Activated naive CD8-positive, alpha-beta T cell treated with anti-CD3 and anti-CD28 coated beads for 36 hours (primary cell): ENCODE results near the gene TMA7. TPM values are rescaled to one million over a fixed set of nuclear protein-coding genes. Genes with fewer than 3 reads are reported as not detected.
A peak's percentile ranks its signal among the peaks of the same experiment; 100 is the strongest.

Source experiments
- DNase-seq: peaks from one replicate; pipeline ENCODE4 v3.0.0; 2021
- H3K27ac Mint-ChIP-seq: one replicate; pipeline ENCODE4 v1.8.0; 2022; ENCODE audit warnings: mild to moderate bottlenecking, moderate library complexity, mixed read lengths
- H3K27me3 Mint-ChIP-seq: one replicate; pipeline ENCODE4 v1.8.0; 2022; ENCODE audit warnings: mild to moderate bottlenecking, mixed read lengths
- H3K36me3 Mint-ChIP-seq: one replicate; pipeline ENCODE4 v1.8.0; 2021; ENCODE audit warnings: mild to moderate bottlenecking, mixed read lengths
- H3K4me1 Mint-ChIP-seq: one replicate; pipeline ENCODE4 v1.8.0; 2021; ENCODE audit warnings: mixed read lengths
- H3K4me3 Mint-ChIP-seq: one replicate; pipeline ENCODE4 v1.8.0; 2022; ENCODE audit warnings: mild to moderate bottlenecking, moderate library complexity, mixed read lengths
- H3K9me3 Mint-ChIP-seq: one replicate; pipeline ENCODE4 v1.8.0; 2022; ENCODE audit warnings: mixed read lengths
- total RNA-seq, 2 experiments: library from RNA; stranded (reverse); gene quantifications; one replicate each; pipeline ENCODE4 v1.2.3, GENCODE V29; 2021

TMA7 gene
- total RNA-seq, 2 experiments from 2014 or later, result 398 to 421 TPM

GRCh38 chr3:48434591-48435222 is 5.3 kb upstream of the TMA7 start:
- Mint-ChIP-seq H3K27me3 (no peaks in the 10 kb centered on the region), H3K9me3 (no peaks in the 10 kb centered on the region), H3K36me3 (peaks cover 14% of the 10 kb centered on the region), H3K4me3 (no peak overlapping the region), H3K4me1 (peaks cover 19% of the 10 kb centered on the region), H3K27ac (no peak overlapping the region)
- DNase-seq, result peak; percentile 16

- H3K27me3 Mint-ChIP-seq, result no peaks in the 10 kb centered on the region
- no peaks in the 10 kb centered on the region for H3K9me3 Mint-ChIP-seq
- H3K4me1 Mint-ChIP-seq, result peaks cover 17% of the 10 kb centered on the region
- peaks cover 19% of the 10 kb centered on the region for H3K36me3 Mint-ChIP-seq
- no peak for DNase-seq
- H3K4me3 Mint-ChIP-seq, result no peak overlapping the region
- H3K27ac Mint-ChIP-seq, result peak overlapping the region; percentile 35
These were observed 4.8 kb upstream of the TMA7 start for GRCh38 chr3:48435223-48435595.

- H3K4me1 Mint-ChIP-seq, result peaks cover 12% of the 10 kb centered on the region
- peak; percentile 81 for DNase-seq
- H3K27ac Mint-ChIP-seq, result no peak overlapping the region
- no peaks in the 10 kb centered on the region for H3K27me3 Mint-ChIP-seq
- peaks cover 20% of the 10 kb centered on the region for H3K36me3 Mint-ChIP-seq
- H3K9me3 Mint-ChIP-seq, result no peaks in the 10 kb centered on the region
- no peak overlapping the region for H3K4me3 Mint-ChIP-seq
These were observed 4.1 kb upstream of the TMA7 start for GRCh38 chr3:48435774-48436476.

GRCh38 chr3:48436477-48436787 is 3.6 kb upstream of the TMA7 start:
- peaks cover 13% of the 10 kb centered on the region for H3K4me1 Mint-ChIP-seq
- DNase-seq, result no peak
- H3K4me3 Mint-ChIP-seq, result no peak overlapping the region
- peaks cover 24% of the 10 kb centered on the region for H3K36me3 Mint-ChIP-seq
- H3K9me3 Mint-ChIP-seq, result no peaks in the 10 kb centered on the region
- no peak overlapping the region for H3K27ac Mint-ChIP-seq
- no peaks in the 10 kb centered on the region for H3K27me3 Mint-ChIP-seq

- H3K27ac Mint-ChIP-seq, result no peak overlapping the region
These were observed 3.2 kb upstream of the TMA7 start for GRCh38 chr3:48436855-48437254.

GRCh38 chr3:48437812-48438211 is 2.2 kb upstream of the TMA7 start:
- Mint-ChIP-seq H3K27me3 (no peaks in the 10 kb centered on the region), H3K27ac (no peak overlapping the region), H3K4me3 (no peak overlapping the region), H3K4me1 (peaks cover 24% of the 10 kb centered on the region), H3K36me3 (peaks cover 32% of the 10 kb centered on the region), H3K9me3 (no peaks in the 10 kb centered on the region)
- no peak for DNase-seq

More at GRCh38 chr3:48436855-48437254, 3.2 kb upstream of the TMA7 start:
- H3K9me3 Mint-ChIP-seq, result no peaks in the 10 kb centered on the region
- DNase-seq, result no peak
- H3K4me1 Mint-ChIP-seq, result peaks cover 17% of the 10 kb centered on the region
- no peak overlapping the region for H3K4me3 Mint-ChIP-seq
- H3K36me3 Mint-ChIP-seq, result peaks cover 26% of the 10 kb centered on the region
- H3K27me3 Mint-ChIP-seq, result no peaks in the 10 kb centered on the region

GRCh38 chr3:48440590-48440958 is 517 bp downstream of the TMA7 start:
- H3K27me3 Mint-ChIP-seq, result no peaks in the 10 kb centered on the region
- peaks cover 39% of the 10 kb centered on the region for H3K36me3 Mint-ChIP-seq
- peak overlapping the region; percentile 96 for H3K27ac Mint-ChIP-seq
- H3K4me3 Mint-ChIP-seq, result peak overlapping the region; percentile 99
- no peaks in the 10 kb centered on the region for H3K9me3 Mint-ChIP-seq
- DNase-seq, result no peak
- H3K4me1 Mint-ChIP-seq, result peaks cover 27% of the 10 kb centered on the region

- Mint-ChIP-seq H3K27ac (peak overlapping the region; percentile 96), H3K4me3 (peak overlapping the region; percentile 99), H3K27me3 (no peaks in the 10 kb centered on the region), H3K36me3 (peaks cover 43% of the 10 kb centered on the region), H3K9me3 (no peaks in the 10 kb centered on the region), H3K4me1 (peaks cover 34% of the 10 kb centered on the region)
- DNase-seq, result no peak
These were observed 1.9 kb downstream of the TMA7 start for GRCh38 chr3:48441940-48442339.

- no peaks in the 10 kb centered on the region for H3K27me3 Mint-ChIP-seq
- peaks cover 43% of the 10 kb centered on the region for H3K36me3 Mint-ChIP-seq
- DNase-seq, result no peak
- H3K4me3 Mint-ChIP-seq, result peak overlapping the region; percentile 88
- H3K4me1 Mint-ChIP-seq, result peaks cover 41% of the 10 kb centered on the region
- H3K9me3 Mint-ChIP-seq, result no peaks in the 10 kb centered on the region
- peak overlapping the region; percentile 77 for H3K27ac Mint-ChIP-seq
These were observed 5.3 kb downstream of the TMA7 start for GRCh38 chr3:48445277-48445882.

- Mint-ChIP-seq H3K27ac (peak overlapping the region; percentile 77), H3K27me3 (no peaks in the 10 kb centered on the region), H3K36me3 (peaks cover 37% of the 10 kb centered on the region), H3K4me3 (peak overlapping the region; percentile 88), H3K4me1 (peaks cover 41% of the 10 kb centered on the region), H3K9me3 (no peaks in the 10 kb centered on the region)
- no peak for DNase-seq
These were observed 6.0 kb downstream of the TMA7 start for GRCh38 chr3:48446043-48446424.

GRCh38 chr3:48446425-48447193 is 6.6 kb downstream of the TMA7 start, which contains the start of gene ATRIP:
ATRIP (plus strand) TSS chr3:48446737; CDS start chr3:48446846, 109 bp downstream.
- peaks cover 38% of the 10 kb centered on the region for H3K4me1 Mint-ChIP-seq
- peaks cover 34% of the 10 kb centered on the region for H3K36me3 Mint-ChIP-seq
- DNase-seq, result peak; percentile 93
- H3K9me3 Mint-ChIP-seq, result no peaks in the 10 kb centered on the region
- peak within 1 kb of the TSS; percentile 88 for H3K4me3 Mint-ChIP-seq
- H3K27me3 Mint-ChIP-seq, result no peaks in the 10 kb centered on the region
- peak within 1 kb of the TSS; percentile 77 for H3K27ac Mint-ChIP-seq

- Mint-ChIP-seq H3K4me1 (peaks cover 18% of the 10 kb centered on the region), H3K36me3 (peaks cover 21% of the 10 kb centered on the region), H3K4me3 (no peak overlapping the region), H3K27me3 (no peaks in the 10 kb centered on the region), H3K27ac (no peak overlapping the region), H3K9me3 (no peaks in the 10 kb centered on the region)
- DNase-seq, result no peak
These were observed 11.2 kb downstream of the TMA7 start for GRCh38 chr3:48451270-48451669.

GRCh38 chr3:48456456-48456855 is 16.4 kb downstream of the TMA7 start:
- Mint-ChIP-seq H3K36me3 (peaks cover 12% of the 10 kb centered on the region), H3K4me3 (no peak overlapping the region), H3K4me1 (peaks cover 3% of the 10 kb centered on the region), H3K27ac (no peak overlapping the region), H3K9me3 (no peaks in the 10 kb centered on the region), H3K27me3 (no peaks in the 10 kb centered on the region)
- DNase-seq, result no peak

GRCh38 chr3:48459331-48459730 is 19.3 kb downstream of the TMA7 start:
- Mint-ChIP-seq H3K4me1 (peaks cover 3% of the 10 kb centered on the region), H3K36me3 (peaks cover 5% of the 10 kb centered on the region), H3K27me3 (no peaks in the 10 kb centered on the region)

More at GRCh38 chr3:48459331-48459730, 19.3 kb downstream of the TMA7 start:
- no peaks in the 10 kb centered on the region for H3K9me3 Mint-ChIP-seq
- no peak overlapping the region for H3K4me3 Mint-ChIP-seq
- no peak overlapping the region for H3K27ac Mint-ChIP-seq
- no peak for DNase-seq
